HepG2 (cell line): ENCODE measurements around the gene RDH12. TPM values are rescaled to one million over a fixed set of nuclear protein-coding genes. Genes with fewer than 3 reads are reported as not detected.

Source experiments
- ATAC-seq: fragments of 200-7000 bp; cut with Tn5 transposase; 3 replicates; pipeline ENCODE4 v1.9.1; 2020; ENCODE audit warnings: mild to moderate bottlenecking, moderate library complexity
- BruUV-seq: library from RNA; stranded (reverse); fragments of 400-500 nt; replicated peaks from 2 replicates; lab custom pipeline; 2021; lab: Mats Ljungman, UMichigan
- CTCF ChIA-PET: fragments of 300-600 bp; formaldehyde crosslinking; extraction: SDS; loops from one replicate; lab custom pipeline; 2021; ENCODE audit warnings: low total read pairs, inconsistent platforms, low intra/inter-chr PET ratio; lab: Yijun Ruan, JAX
- POLR2A ChIA-PET: fragments of 350-600 bp; sonication (Branson Sonifier 250); formaldehyde crosslinking; loops from one replicate; lab custom pipeline; 2020; ENCODE audit warnings: antibody characterized with exemption, inconsistent platforms; lab: Yijun Ruan, JAX
- DNase-seq: peaks from one replicate; pipeline ENCODE4 v3.0.0-alpha.2; 2015; ENCODE audit warnings: low spot score
- FAIRE-seq: peaks from 3 replicates; lab custom pipeline; 2011; peaks lifted over from hg19 to GRCh38; lab: Jason Lieb, UNC
- H2AFZ ChIP-seq: one replicate; pipeline ENCODE4 v1.6.1; 2011; ENCODE audit warnings: low read length, inconsistent platforms
- H3K27ac ChIP-seq: fragments of 300-600 bp; 3 replicates; pipeline ENCODE4 v1.8.0; 2011; ENCODE audit warnings: mixed run types, mild to moderate bottlenecking, mixed read lengths, low read length, inconsistent platforms; ENCODE audit not compliant: insufficient read depth; ENCODE audit errors: extremely low read length
- H3K27me3 ChIP-seq, 2 experiments: fragments of 200-600 bp in 1 of 2; 2 replicates in 1 of 2; 3 replicates in 1 of 2; pipeline versions ENCODE4 v1.6.0 to v1.8.0; 2011; ENCODE audit warnings: low read length in 2 of 2, mild to moderate bottlenecking in 2 of 2, moderate library complexity in 2 of 2, inconsistent platforms in 1 of 2; ENCODE audit not compliant: insufficient read depth in 2 of 2, control insufficient read depth in 1 of 2
- H3K36me3 ChIP-seq, 2 experiments: fragments of 200-600 bp in 1 of 2; replicated peaks in 1 of 2; 2 replicates in 1 of 2; 3 replicates in 1 of 2; pipeline versions ENCODE4 v1.5.1 to v1.8.0; 2011; ENCODE audit warnings: low read length in 2 of 2, inconsistent platforms in 1 of 2; ENCODE audit not compliant: insufficient read depth in 2 of 2, control insufficient read depth in 1 of 2
- H3K4me1 ChIP-seq: 2 replicates; pipeline ENCODE4 v1.5.1; 2012; ENCODE audit warnings: low read length, inconsistent platforms; ENCODE audit not compliant: insufficient read depth
- H3K4me2 ChIP-seq: 2 replicates; pipeline ENCODE4 v1.6.0; 2011; ENCODE audit warnings: low read depth, low read length, inconsistent platforms
- H3K4me3 ChIP-seq, 3 experiments: fragments of 200-600 bp in 1 of 3; sonication (generic), shearing (Covaris generic) in 1 of 3; replicated peaks in 1 of 3; 2 replicates each; pipeline ENCODE4 v1.5.1; 2011 to 2016; ENCODE audit warnings: low read length in 3 of 3, inconsistent platforms in 2 of 3, low read depth in 2 of 3, mild to moderate bottlenecking in 2 of 3, control low read depth in 1 of 3, mixed read lengths in 1 of 3; ENCODE audit not compliant: insufficient read depth in 1 of 3
- H3K79me2 ChIP-seq: one replicate; pipeline ENCODE4 v1.6.1; 2011; ENCODE audit warnings: low read length, inconsistent platforms; ENCODE audit not compliant: insufficient read depth
- H3K9ac ChIP-seq: 2 replicates; pipeline ENCODE4 v1.6.0; 2011; ENCODE audit warnings: mild to moderate bottlenecking, low read depth, low read length, inconsistent platforms; ENCODE audit not compliant: insufficient read depth
- H3K9me3 ChIP-seq: 2 replicates; pipeline ENCODE4 v1.5.1; 2012; ENCODE audit warnings: mild to moderate bottlenecking, low read length
- H4K20me1 ChIP-seq: 2 replicates; pipeline ENCODE4 v1.6.0; 2011; ENCODE audit warnings: inconsistent platforms, mild to moderate bottlenecking, low read length, moderate library complexity; ENCODE audit not compliant: insufficient read depth
- MXI1 ChIP-seq: IDR thresholded peaks from 3 replicates; pipeline ENCODE4 v1.6.1; 2012; ENCODE audit warnings: low read depth, low read length, inconsistent platforms, borderline replicate concordance
- NCOA5 ChIP-seq: sonication (generic); formaldehyde crosslinking; IDR thresholded peaks from 2 replicates; pipeline ENCODE4 v1.4.0; 2020; ENCODE audit warnings: missing genetic modification reagents
- SMAD1 ChIP-seq: sonication (generic); formaldehyde crosslinking; IDR thresholded peaks from 2 replicates; pipeline ENCODE4 v1.4.0; 2020; ENCODE audit warnings: missing genetic modification reagents, low read depth, mild to moderate bottlenecking, borderline replicate concordance
- SNAPC2 ChIP-seq: sonication (generic); formaldehyde crosslinking; IDR thresholded peaks from 2 replicates; pipeline ENCODE4 v1.8.1; 2022; ENCODE audit warnings: mild to moderate bottlenecking, missing genetic modification reagents
- SRF ChIP-seq: IDR thresholded peaks from 2 replicates; pipeline ENCODE4 v1.6.1; 2011; ENCODE audit warnings: mild to moderate bottlenecking, low read depth, low read length, moderate library complexity
- ZKSCAN1 ChIP-seq: fragments of 150-350 bp; IDR thresholded peaks from 2 replicates; pipeline ENCODE4 v1.6.1; 2014; ENCODE audit warnings: low read length
- ZNF33A ChIP-seq: sonication (generic); formaldehyde crosslinking; IDR thresholded peaks from 2 replicates; pipeline ENCODE4 v1.5.1; 2020; ENCODE audit warnings: missing genetic modification reagents, mild to moderate bottlenecking, moderate library complexity, borderline replicate concordance
- ZNF607 ChIP-seq: sonication (generic); formaldehyde crosslinking; IDR thresholded peaks from 2 replicates; pipeline ENCODE4 v1.5.1; 2020; ENCODE audit warnings: missing genetic modification reagents, mild to moderate bottlenecking, borderline replicate concordance
- ZNF768 ChIP-seq: sonication (generic); formaldehyde crosslinking; IDR thresholded peaks from 2 replicates; pipeline ENCODE4 v1.4.0; 2020; ENCODE audit warnings: missing genetic modification reagents
- ZNF784 ChIP-seq: sonication (generic); formaldehyde crosslinking; IDR thresholded peaks from 2 replicates; pipeline ENCODE4 v1.5.1; 2020; ENCODE audit warnings: missing genetic modification reagents, mild to moderate bottlenecking, borderline replicate concordance
- WGBS: methylation state at CpG from one replicate; pipeline ENCODE4 v1.1.6; 2017; ENCODE audit warnings: low lambda C conversion rate; 5-methylcytosine and 5-hydroxymethylcytosine counted together
- in situ Hi-C: cut with HindIII; loops from 2 replicates; pipeline ENCODE4 v1.10.0; 2017; ENCODE audit warnings: low pct_unique_long_range_greater_than_20kb; ENCODE audit not compliant: extremely low pct_ligation_motif_present
- intact Hi-C: fragments of 100-400 bp; cut with micrococcal nuclease; formaldehyde crosslinking; loops from one replicate; pipeline ENCODE4 v1.10.0; 2022; ENCODE audit not compliant: unreplicated experiment
- polyA plus RNA-seq, 8 experiments: library from polyadenylated mRNA; depleted of rRNA in 3 of 8; stranded (reverse) in 7 of 8; unstranded in 1 of 8; fragments of >200 nt; fragmentation: Illumina TruSeq in 4 of 8; extraction: Trizol in 4 of 8; gene quantifications; 2 replicates each; pipeline versions ENCODE4 v1.2.1 to v1.2.3, GENCODE V29; 2011 to 2016; ENCODE audit warnings: low read depth in 4 of 8, missing spikeins in 1 of 8, mixed read lengths in 1 of 8; ENCODE audit not compliant: insufficient read depth in 1 of 8
- total RNA-seq, 5 experiments: library from RNA; depleted of rRNA; stranded (reverse); fragments of >200 nt; fragmentation: Illumina TruSeq; extraction: Trizol; gene quantifications; 2 replicates each; pipeline ENCODE4 v1.2.3, GENCODE V29; 2016; ENCODE audit warnings: low read depth in 1 of 5
- TF ChIP-seq, protein P1 (sequence below): IDR thresholded peaks from 2 replicates; pipeline ENCODE4 v1.6.1; 2016; ENCODE audit warnings: missing biosample characterization, missing genetic modification reagents, low read depth

Gene RDH12
- total and polyA plus RNA-seq, 2 of the 13 experiments (the other 11 are each of a cell fraction or from before 2014, with no cell fraction given), result 1.6 to 2.1 TPM

DNA sequence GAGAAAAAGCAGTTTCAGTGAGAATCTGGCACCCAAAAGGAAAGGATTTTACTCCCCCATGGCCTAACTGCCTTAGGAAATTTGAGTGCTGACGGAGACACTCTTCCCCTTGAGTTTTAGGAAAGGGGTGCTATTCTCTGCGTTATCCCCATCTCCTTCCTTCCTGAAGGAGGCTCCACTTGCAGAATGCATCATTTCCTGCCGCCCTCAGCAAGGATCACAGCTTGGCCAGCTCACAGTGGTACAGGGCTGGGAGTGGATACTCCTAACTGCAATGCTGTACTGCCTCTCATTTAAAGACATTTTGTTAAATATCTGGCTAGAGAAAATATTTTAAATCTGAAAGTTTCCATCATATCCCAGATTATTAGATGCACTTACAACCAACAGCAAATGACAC lies 33.0 kb downstream of the RDH12 start:
- 92% methylated on average over 3 of the region's 3 CpGs for WGBS
- Histone ChIP-seq H4K20me1 (no peaks in the 10 kb centered on the region), H3K36me3 (no peaks in the 10 kb centered on the region), H3K27ac (no peak overlapping the region), H3K27me3 (no peaks in the 10 kb centered on the region), H3K4me1 (peaks cover 48% of the 10 kb centered on the region), H3K9ac (no peak overlapping the region), H2AFZ (no peak overlapping the region), H3K4me3 (no peak overlapping the region), H3K9me3 (no peaks in the 10 kb centered on the region), H3K79me2 (no peaks in the 10 kb centered on the region), H3K4me2 (no peak overlapping the region)
- CTCF ChIA-PET, result no interaction called here
- FAIRE-seq (no peak), DNase-seq (no peak), ATAC-seq (no peak)
- intact Hi-C loops (no loop called here), in situ Hi-C loops (no loop called here)
- no peak for TF ChIP-seq SNAPC2 (CRISPR knock-in tag)
- TF ChIP-seq NCOA5, result no peak
- TF ChIP-seq ZNF784 (CRISPR knock-in tag), result no peak
- TF ChIP-seq, protein P1, sequence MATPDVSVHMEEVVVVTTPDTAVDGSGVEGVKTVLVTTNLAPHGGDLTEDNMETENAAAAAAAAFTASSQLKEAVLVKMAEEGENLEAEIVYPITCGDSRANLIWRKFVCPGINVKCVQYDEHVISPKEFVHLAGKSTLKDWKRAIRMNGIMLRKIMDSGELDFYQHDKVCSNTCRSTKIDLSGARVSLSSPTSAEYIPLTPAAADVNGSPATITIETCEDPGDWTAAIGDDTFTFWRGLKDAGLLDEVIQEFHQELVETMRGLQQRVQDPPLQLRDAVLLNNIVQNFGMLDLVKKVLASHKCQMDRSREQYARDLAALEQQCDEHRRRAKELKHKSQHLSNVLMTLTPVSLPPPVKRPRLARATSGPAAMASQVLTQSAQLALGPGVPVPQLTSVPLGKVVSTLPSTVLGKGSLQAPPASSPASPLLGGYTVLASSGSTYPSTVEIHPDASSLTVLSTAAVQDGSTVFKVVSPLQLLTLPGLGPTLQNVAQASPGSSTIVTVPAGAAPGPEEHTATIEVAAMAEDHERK (CRISPR knock-in tag), result no peak
- TF ChIP-seq SMAD1 (CRISPR knock-in tag), result no peak
- no peak for TF ChIP-seq ZNF607 (CRISPR knock-in tag)
- no peak for TF ChIP-seq SRF
- no peak for TF ChIP-seq ZNF33A
- TF ChIP-seq MXI1, result no peak
- no peak for TF ChIP-seq ZNF768
- no peak for TF ChIP-seq ZKSCAN1
- no TSS peak for BruUV-seq
- POLR2A ChIA-PET, result no interaction called here
